Naive thymus-derived CD8-positive, alpha-beta T cell (primary cell): Measurements from ENCODE around the gene PYGB. TPM values are rescaled to one million over a fixed set of nuclear protein-coding genes. Genes with fewer than 3 reads are reported as not detected.
A peak's percentile ranks its signal among the peaks of the same experiment; 100 is the strongest.

Experiments
- ATAC-seq, 2 donors: fragments of 150-1000 bp; cut with Tn5 transposase in 1 of 2; sonication (Bioruptor Pico), chemical (Tn5 transposase) in 1 of 2; 1 replicate in 1 of 2; 2 replicates in 1 of 2; pipeline ENCODE4 v1.10.0; 2021; ENCODE audit warnings: mild to moderate bottlenecking in 2 of 2, moderate library complexity in 2 of 2
- POLR2A ChIA-PET: fragments of 350-600 bp; sonication (Branson Sonifier 250); formaldehyde crosslinking; loops from one replicate; lab custom pipeline; 2021; ENCODE audit warnings: antibody characterized with exemption; lab: Charles Lee
- DNase-seq, 10 donors: peaks; one replicate each; pipeline versions ENCODE4 v3.0.0 to v3.0.0-alpha.2; 2020 to 2022
- H3K27ac Mint-ChIP-seq, 10 donors: one replicate each; pipeline ENCODE4 v1.8.0; 2020 to 2022; ENCODE audit warnings: mild to moderate bottlenecking in 10 of 10, mixed read lengths in 10 of 10, moderate library complexity in 4 of 10, inconsistent platforms in 1 of 10
- H3K27me3 Mint-ChIP-seq, 5 donors: one replicate each; pipeline ENCODE4 v1.8.0; 2021 to 2022; ENCODE audit warnings: mixed read lengths in 5 of 5
- H3K36me3 Mint-ChIP-seq, 3 donors: one replicate each; pipeline ENCODE4 v1.8.0; 2020 to 2022; ENCODE audit warnings: mixed read lengths in 3 of 3, mild to moderate bottlenecking in 2 of 3, inconsistent platforms in 1 of 3
- H3K4me1 Mint-ChIP-seq, 4 donors: one replicate each; pipeline ENCODE4 v1.8.0; 2021 to 2022; ENCODE audit warnings: mixed read lengths in 4 of 4
- H3K4me3 Mint-ChIP-seq, 10 donors: one replicate each; pipeline ENCODE4 v1.8.0; 2020 to 2022; ENCODE audit warnings: mild to moderate bottlenecking in 10 of 10, mixed read lengths in 10 of 10, moderate library complexity in 6 of 10, inconsistent platforms in 1 of 10
- H3K9me3 Mint-ChIP-seq, 9 donors: one replicate each; pipeline ENCODE4 v1.8.0; 2020 to 2022; ENCODE audit warnings: mixed read lengths in 9 of 9, mild to moderate bottlenecking in 3 of 9, inconsistent platforms in 1 of 9, moderate library complexity in 1 of 9
- polyA plus RNA-seq, 3 donors: library from polyadenylated mRNA; unstranded; fragments of 300-500 nt; fragmentation: Illumina TruSeq; gene quantifications; one replicate each; pipeline ENCODE4 v1.2.3, GENCODE V29; 2021
- total RNA-seq, 8 experiments: library from RNA in 2 of 8; stranded (reverse) in 2 of 8; gene quantifications; one replicate each; pipeline ENCODE4 v1.2.3 and lab custom pipeline; 2021 to 2026

Gene PYGB
- total and polyA plus RNA-seq, 5 experiments from 2014 or later = 39.9 to 107 (median 54.4) TPM

DNA sequence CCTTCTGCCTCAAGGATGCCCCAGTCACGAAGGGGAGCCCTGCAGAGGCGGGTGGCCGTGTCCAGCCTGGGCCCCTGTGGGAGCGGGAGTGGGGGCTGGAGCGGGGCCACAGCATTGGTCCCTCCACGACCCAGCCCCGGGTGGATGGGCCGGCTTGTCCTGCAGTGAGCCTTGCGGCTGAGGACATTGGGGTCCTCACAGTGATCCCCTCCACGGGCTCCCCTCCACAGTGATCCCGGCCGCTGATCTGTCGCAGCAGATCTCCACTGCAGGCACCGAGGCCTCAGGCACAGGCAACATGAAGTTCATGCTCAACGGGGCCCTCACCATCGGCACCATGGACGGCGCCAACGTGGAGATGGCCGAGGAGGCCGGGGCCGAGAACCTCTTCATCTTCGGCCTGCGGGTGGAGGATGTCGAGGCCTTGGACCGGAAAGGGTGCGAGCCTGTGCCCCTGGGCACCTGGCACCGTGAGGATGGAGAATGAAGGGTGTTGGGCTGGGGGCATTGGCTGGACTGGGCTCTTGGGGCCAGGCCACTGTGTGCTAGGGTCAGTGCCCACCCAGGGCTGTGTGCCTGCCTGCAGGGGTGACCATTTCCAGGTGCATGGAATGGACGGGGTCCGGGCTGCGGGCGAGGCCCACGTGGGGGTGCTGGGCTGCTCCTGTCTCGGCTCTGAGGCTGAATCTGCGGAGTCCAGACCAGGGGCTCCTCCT, 44.4 kb downstream of the PYGB start:
- peaks cover 0 to 42% (median 2%) of the 10 kb centered on the region in 3 donors for H3K36me3 Mint-ChIP-seq
- no peak overlapping the region for H3K4me3 Mint-ChIP-seq
- H3K9me3 Mint-ChIP-seq = no peaks in the 10 kb centered on the region
- H3K27ac Mint-ChIP-seq = peak overlapping the region in 1 of 10 donors; percentile 34
- no peak for DNase-seq
- H3K4me1 Mint-ChIP-seq = peaks cover 0 to 18% (median under 1%) of the 10 kb centered on the region in 4 donors
- ATAC-seq = no peak
- POLR2A ChIA-PET = no interaction called here
- H3K27me3 Mint-ChIP-seq = no peaks in the 10 kb centered on the region

DNA sequence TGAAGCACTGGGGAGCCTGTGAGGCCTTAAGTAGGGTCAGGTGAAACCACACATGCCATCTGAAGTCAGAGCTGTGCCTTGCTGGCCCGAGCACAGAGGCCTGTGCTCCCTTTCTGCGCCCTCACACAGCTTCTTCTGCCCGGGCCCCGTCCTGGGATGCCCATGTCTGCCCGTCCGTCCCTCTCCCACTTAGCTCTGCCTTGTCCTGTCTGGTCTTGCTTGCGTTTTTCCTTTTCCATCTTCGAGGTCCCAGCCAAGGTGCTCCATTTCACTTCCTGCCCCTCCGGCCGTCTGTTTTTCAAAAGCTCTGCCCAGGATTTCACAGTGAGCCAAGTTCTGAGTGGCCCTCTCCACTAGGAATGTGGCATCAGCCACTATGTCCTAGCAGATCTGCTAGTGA, 45.6 kb downstream of the PYGB start:
- H3K4me3 Mint-ChIP-seq = no peak overlapping the region
- ATAC-seq = no peak
- no peaks in the 10 kb centered on the region for H3K27me3 Mint-ChIP-seq
- POLR2A ChIA-PET = no interaction called here
- H3K27ac Mint-ChIP-seq = peak overlapping the region in 7 of 10 donors; percentile 17 to 86 (median 48)
- DNase-seq = no peak
- H3K9me3 Mint-ChIP-seq = no peaks in the 10 kb centered on the region
- H3K36me3 Mint-ChIP-seq = peaks cover 0 to 41% (median 2%) of the 10 kb centered on the region in 3 donors
- H3K4me1 Mint-ChIP-seq = peaks cover 0 to 18% (median under 1%) of the 10 kb centered on the region in 4 donors

DNA sequence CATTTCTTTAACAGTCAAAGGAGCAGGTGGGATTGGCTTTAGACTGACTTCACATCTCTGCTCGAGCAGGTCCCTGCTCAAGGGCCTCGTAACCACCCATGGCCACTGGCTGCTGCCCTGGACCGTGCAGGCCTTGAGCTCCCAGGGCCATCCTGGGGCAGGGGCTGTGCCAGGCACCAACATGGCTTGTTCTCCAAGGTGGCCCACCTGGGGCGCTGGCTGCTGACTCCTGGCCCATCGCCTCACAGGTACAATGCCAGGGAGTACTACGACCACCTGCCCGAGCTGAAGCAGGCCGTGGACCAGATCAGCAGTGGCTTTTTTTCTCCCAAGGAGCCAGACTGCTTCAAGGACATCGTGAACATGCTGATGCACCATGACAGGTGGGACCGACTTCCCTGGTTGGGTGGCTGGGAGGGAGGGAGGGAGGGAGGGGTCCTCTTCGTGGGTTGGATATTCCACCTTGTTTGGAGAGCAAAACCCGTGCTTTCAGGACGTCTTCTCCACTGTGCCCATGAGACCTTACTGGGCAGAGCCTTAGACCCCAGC, 46.1 kb downstream of the PYGB start:
- POLR2A ChIA-PET = interaction anchor here (0.6 kb wide), 1 partner anchor 99 kb away, joined by 3 read pairs; no protein-coding TSS in a partner anchor
- ATAC-seq (no peak), DNase-seq (no peak)
- H3K27ac Mint-ChIP-seq = peak overlapping the region in 7 of 10 donors; percentile 13 to 75 (median 32)
- H3K4me1 Mint-ChIP-seq = peaks cover 0 to 18% (median under 1%) of the 10 kb centered on the region in 4 donors
- H3K9me3 Mint-ChIP-seq = no peaks in the 10 kb centered on the region
- peaks cover 0 to 41% (median 2%) of the 10 kb centered on the region in 3 donors for H3K36me3 Mint-ChIP-seq
- no peak overlapping the region for H3K4me3 Mint-ChIP-seq
- H3K27me3 Mint-ChIP-seq = no peaks in the 10 kb centered on the region

DNA sequence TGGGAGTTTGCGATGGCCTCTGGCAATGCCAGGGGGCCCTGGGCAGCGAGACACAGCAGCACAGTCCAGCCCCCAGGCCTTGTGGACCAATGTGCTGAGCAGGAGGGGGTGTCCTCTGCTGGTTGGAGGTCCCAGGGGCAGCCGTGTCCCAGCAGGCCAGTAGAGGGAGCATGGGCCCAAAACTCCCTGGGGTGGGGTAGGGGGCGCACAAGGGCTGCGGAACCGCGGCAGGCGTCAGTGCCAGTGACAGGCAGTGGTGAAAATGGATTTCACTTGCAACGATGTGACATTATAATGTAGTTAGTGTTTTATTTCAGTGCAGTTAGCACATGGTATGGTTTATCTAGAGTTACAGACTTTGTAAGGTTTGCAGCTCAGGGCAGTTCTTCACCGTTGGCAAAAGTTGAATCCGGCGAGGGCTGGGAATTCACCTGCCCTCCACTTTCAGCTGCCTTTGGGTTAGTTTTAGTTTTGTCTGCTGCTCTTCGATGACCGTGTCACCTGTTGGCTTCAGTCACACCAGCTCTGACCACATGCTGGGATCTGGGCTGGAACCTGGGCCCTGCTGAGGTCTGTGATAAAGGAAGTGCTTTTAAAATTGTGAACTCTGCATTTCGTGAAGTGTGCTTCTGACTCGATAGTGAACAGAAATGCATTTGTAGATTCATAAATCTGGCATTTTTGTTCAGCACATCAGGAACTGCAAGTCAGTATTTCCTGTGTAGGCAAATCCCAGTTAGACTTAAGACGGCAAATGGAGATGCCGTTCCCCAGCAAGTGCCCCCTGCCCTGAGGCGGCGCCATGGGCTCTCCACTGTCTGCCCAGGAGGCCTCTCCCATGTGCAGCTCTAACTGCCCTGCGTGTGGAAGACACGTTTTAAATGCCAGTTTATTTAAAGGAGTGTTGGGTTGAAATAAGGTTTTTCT, 46.8 kb downstream of the PYGB start:
- peak; percentile 91 for ATAC-seq
- Mint-ChIP-seq H3K27me3 (no peaks in the 10 kb centered on the region), H3K9me3 (no peaks in the 10 kb centered on the region), H3K4me1 (peaks cover 0 to 19% (median under 1%) of the 10 kb centered on the region in 4 donors), H3K27ac (peak overlapping the region in 7 of 10 donors; percentile 10 to 75 (median 32)), H3K4me3 (no peak overlapping the region), H3K36me3 (peaks cover 0 to 39% (median 5%) of the 10 kb centered on the region in 3 donors)
- POLR2A ChIA-PET = interaction anchor here (0.6 to 1.1 kb wide), 2 partner anchors 100 kb away, joined by 3 read pairs; no protein-coding TSS in a partner anchor
- peak; percentile 50 to 80 (median 62) for DNase-seq

DNA sequence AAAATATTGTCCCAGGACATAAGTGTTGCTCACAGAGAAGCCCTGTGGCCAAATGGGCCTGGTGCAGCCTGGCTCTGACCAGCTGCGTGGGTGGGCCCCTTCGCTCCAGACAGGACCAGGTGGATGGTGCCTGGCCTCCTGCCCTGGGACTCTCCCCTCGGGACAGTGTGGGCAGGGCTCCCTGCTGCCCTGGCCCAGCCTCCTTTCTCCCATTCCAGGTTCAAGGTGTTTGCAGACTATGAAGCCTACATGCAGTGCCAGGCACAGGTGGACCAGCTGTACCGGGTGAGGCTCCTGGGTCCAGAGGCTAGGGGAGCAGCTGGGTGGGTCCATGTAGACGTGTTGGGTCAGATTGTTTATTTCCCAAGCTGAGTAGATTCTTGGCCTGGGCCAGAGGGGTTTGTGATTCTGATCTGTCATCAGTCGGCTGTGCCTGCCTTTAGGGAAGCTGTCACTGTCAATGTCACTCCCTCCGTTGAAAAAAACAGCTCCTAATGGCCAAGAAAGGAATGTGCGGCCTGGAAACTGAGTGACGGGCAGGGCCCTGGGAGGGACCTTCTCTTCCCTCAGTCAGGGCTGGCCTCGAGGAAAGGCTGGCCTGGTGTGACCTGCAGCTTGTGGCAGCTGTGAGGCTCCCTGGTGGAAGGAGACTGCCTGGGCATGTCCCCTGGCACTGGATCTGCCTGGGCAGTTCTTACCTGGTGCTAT, 47.7 kb downstream of the PYGB start:
- no peaks in the 10 kb centered on the region for H3K27me3 Mint-ChIP-seq
- no peak overlapping the region for H3K4me3 Mint-ChIP-seq
- POLR2A ChIA-PET = interaction anchor here (1.1 kb wide), 1 partner anchor 100 kb away, joined by 3 read pairs; no protein-coding TSS in a partner anchor
- ATAC-seq (no peak), DNase-seq (no peak)
- peaks cover 0 to 22% (median under 1%) of the 10 kb centered on the region in 4 donors for H3K4me1 Mint-ChIP-seq
- peaks cover 0 to 32% (median 5%) of the 10 kb centered on the region in 3 donors for H3K36me3 Mint-ChIP-seq
- H3K27ac Mint-ChIP-seq = peak overlapping the region in 4 of 10 donors; percentile 11 to 71 (median 48)
- H3K9me3 Mint-ChIP-seq = no peaks in the 10 kb centered on the region

DNA sequence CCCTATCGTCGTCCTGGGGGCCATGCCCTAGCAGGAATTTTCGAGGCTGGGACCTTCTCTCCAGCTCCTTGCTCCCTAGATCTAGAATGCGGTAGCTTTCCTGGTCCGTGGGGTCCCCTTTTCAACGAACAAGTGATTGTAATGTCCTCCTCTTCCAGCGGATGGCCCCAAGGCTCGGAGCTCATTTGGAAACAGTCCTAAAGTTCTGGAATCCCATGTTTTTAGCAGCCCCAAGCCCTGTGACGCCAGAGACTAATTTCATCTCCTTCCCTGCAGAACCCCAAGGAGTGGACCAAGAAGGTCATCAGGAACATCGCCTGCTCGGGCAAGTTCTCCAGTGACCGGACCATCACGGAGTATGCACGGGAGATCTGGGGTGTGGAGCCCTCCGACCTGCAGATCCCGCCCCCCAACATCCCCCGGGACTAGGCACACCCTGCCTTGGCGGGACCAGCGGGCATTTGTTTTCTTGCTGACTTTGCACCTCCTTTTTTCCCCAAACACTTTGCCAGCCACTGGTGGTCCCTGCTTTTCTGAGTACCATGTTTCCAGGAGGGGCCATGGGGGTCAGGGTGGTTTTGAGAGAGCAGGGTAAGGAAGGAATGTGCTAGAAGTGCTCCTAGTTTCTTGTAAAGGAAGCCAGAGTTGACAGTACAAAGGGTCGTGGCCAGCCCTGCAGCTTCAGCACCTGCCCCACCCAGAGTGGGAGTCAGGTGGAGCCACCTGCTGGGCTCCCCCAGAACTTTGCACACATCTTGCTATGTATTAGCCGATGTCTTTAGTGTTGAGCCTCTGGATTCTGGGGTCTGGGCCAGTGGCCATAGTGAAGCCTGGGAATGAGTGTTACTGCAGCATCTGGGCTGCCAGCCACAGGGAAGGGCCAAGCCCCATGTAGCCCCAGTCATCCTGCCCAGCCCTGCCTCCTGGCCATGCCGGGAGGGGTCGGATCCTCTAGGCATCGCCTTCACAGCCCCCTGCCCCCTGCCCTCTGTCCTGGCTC, 48.5 kb downstream of the PYGB start:
- Mint-ChIP-seq H3K36me3 (peaks cover 0 to 32% (median 5%) of the 10 kb centered on the region in 3 donors), H3K27ac (peak overlapping the region in 7 of 10 donors; percentile 25 to 66 (median 57)), H3K27me3 (no peaks in the 10 kb centered on the region), H3K9me3 (no peaks in the 10 kb centered on the region), H3K4me3 (no peak overlapping the region), H3K4me1 (peaks cover 0 to 22% (median under 1%) of the 10 kb centered on the region in 4 donors)
- POLR2A ChIA-PET = interaction anchor here (1.1 kb wide), 1 partner anchor 99 kb away, joined by 3 read pairs; no protein-coding TSS in a partner anchor
- peak in 7 of 10 donors; percentile 10 to 54 (median 30) for DNase-seq
- peak; percentile 40 to 55 for ATAC-seq

DNA sequence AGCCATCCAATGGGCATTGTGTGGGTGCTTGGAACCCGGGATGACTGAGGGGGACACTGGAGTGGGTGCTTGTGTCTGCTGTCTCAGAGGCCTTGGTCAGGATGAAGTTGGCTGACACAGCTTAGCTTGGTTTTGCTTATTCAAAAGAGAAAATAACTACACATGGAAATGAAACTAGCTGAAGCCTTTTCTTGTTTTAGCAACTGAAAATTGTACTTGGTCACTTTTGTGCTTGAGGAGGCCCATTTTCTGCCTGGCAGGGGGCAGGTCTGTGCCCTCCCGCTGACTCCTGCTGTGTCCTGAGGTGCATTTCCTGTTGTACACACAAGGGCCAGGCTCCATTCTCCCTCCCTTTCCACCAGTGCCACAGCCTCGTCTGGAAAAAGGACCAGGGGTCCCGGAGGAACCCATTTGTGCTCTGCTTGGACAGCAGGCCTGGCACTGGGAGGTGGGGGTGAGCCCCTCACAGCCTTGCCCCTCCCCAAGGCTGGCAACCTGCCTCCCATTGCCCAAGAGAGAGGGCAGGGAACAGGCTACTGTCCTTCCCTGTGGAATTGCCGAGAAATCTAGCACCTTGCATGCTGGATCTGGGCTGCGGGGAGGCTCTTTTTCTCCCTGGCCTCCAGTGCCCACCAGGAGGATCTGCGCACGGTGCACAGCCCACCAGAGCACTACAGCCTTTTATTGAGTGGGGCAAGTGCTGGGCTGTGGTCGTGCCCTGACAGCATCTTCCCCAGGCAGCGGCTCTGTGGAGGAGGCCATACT, 49.4 kb downstream of the PYGB start:
- H3K4me1 Mint-ChIP-seq = peaks cover 0 to 22% (median under 1%) of the 10 kb centered on the region in 4 donors
- ATAC-seq (no peak), DNase-seq (no peak)
- no peak overlapping the region for H3K4me3 Mint-ChIP-seq
- no peaks in the 10 kb centered on the region for H3K9me3 Mint-ChIP-seq
- H3K27ac Mint-ChIP-seq = peak overlapping the region in 3 of 10 donors; percentile 22 to 66 (median 51)
- peaks cover 0 to 27% (median 2%) of the 10 kb centered on the region in 3 donors for H3K36me3 Mint-ChIP-seq
- H3K27me3 Mint-ChIP-seq = no peaks in the 10 kb centered on the region
- POLR2A ChIA-PET = no interaction called here

DNA sequence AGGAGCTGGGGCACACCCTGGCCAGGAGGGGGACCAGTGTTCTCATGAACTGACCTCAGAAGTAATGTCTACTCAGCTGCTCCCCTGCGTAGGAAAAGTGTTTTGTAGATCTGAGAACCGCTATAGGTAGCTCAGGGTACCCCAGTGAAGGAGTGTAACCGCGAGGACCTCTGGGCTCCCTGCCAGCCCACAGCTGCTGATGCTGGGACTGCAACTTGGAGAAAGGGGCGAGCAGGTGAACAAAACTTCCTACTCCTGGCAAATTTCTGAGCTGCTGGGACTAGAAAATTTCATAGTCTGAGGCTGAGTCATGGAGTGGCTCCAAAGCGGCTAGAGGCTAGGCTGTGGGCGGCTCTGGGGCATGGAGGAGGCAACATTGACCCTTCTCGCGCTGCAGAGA, 51.9 kb downstream of the PYGB start:
- peak overlapping the region in 7 of 10 donors; percentile 24 to 86 (median 60) for H3K27ac Mint-ChIP-seq
- ATAC-seq (no peak), DNase-seq (peak in 1 of 10 donors; percentile 30)
- H3K9me3 Mint-ChIP-seq = no peaks in the 10 kb centered on the region
- H3K4me1 Mint-ChIP-seq = peaks cover 0 to 12% (median 0%) of the 10 kb centered on the region in 4 donors
- POLR2A ChIA-PET = interaction anchor here (1.4 kb wide), 1 partner anchor 98 kb away, joined by 3 read pairs; no protein-coding TSS in a partner anchor
- H3K27me3 Mint-ChIP-seq = no peaks in the 10 kb centered on the region
- no peak overlapping the region for H3K4me3 Mint-ChIP-seq
- H3K36me3 Mint-ChIP-seq = peaks cover 0 to 35% (median 2%) of the 10 kb centered on the region in 3 donors

DNA sequence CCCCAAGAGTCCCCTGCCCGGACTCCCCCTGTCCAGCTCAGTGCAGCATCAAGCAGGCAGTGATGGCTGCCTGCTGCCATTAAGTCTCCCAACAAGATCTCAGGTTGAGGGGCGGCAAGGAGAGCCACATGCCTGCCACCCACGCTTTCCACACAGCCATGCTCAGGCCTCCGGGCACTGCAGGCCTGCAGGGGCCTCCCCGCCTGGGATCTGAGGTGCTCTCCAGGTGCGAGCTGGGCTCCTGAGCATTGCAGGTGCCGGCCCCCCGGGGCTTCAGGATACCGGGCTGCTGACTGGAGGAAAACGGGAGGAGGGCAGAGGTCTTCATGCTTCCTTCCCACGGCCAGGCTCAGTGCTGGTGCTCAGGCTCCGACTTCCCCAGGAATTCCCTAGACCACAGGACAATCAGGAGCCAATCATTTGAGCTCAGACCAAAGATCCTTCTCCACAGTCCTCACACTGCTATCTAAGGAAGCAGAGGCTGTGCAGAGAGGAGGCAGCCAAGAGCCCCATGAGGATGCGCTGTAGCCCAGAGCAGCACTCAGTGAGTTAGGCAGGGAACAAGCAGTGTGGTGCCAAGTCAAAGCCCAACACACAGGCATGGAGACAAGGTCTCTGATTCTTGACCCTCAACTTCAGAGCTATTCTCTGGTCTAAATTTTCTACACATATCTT, 52.7 kb downstream of the PYGB start:
- Mint-ChIP-seq H3K36me3 (peaks cover 0 to 37% (median 2%) of the 10 kb centered on the region in 3 donors), H3K4me3 (no peak overlapping the region), H3K27ac (peak overlapping the region in 6 of 10 donors; percentile 18 to 79 (median 52)), H3K4me1 (peaks cover 0 to 12% (median 0%) of the 10 kb centered on the region in 4 donors), H3K9me3 (no peaks in the 10 kb centered on the region), H3K27me3 (no peaks in the 10 kb centered on the region)
- POLR2A ChIA-PET = no interaction called here
- peak in 1 of 10 donors; percentile 47 for DNase-seq
- ATAC-seq = no peak
